ENCODE results near the gene ADAM12.

GRCh38 chr10:126423732-126424491, 35.6 kb upstream of the ADAM12 start:
- TF ChIP-seq CTCF (IDR thresholded peaks at IDR 0.05), result no peak
- TF ChIP-seq POLR2A (IDR thresholded peaks at IDR 0.05), result no peak
